Measurements from ENCODE around the gene RRAS2.

Gene RRAS2

DNA sequence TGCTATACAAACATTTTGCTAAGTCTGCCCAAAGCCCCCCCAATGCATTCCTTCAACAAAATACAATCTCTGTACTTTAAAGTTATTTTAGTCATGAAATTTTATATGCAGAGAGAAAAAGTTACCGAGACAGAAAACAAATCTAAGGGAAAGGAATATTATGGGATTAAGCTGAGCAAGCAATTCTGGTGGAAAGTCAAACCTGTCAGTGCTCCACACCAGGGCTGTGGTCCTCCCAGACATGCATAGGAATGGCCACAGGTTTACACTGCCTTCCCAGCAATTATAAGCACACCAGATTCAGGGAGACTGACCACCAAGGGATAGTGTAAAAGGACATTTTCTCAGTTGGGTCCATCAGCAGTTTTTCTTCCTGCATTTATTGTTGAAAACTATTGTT, 92.4 kb downstream of the RRAS2 start:
- Histone ChIP-seq H3K27me3 (ENCODE audit: control insufficient read depth in 2 of 2, insufficient read depth in 2 of 2, low read length in 2 of 2) (no peaks in the 10 kb centered on the region), H3K9ac (ENCODE audit: low read depth in 1 of 2, low read length in 2 of 2) (no peak overlapping the region), H3K4me3 (ENCODE audit: low read length in 2 of 2) (no peak overlapping the region), H3K36me3 (ENCODE audit: control insufficient read depth in 2 of 2, insufficient read depth in 2 of 2, low read length in 2 of 2) (peaks cover 16 to 28% of the 10 kb centered on the region in 2 donors), H3K9me3 (ENCODE audit: control insufficient read depth in 2 of 2, low read length in 2 of 2) (no peaks in the 10 kb centered on the region), H3K27ac (ENCODE audit: low read depth in 2 of 2, low read length in 2 of 2) (no peak overlapping the region), H3K4me1 (ENCODE audit: control insufficient read depth in 2 of 2, insufficient read depth in 2 of 2, low read length in 2 of 2) (no peaks in the 10 kb centered on the region)

DNA sequence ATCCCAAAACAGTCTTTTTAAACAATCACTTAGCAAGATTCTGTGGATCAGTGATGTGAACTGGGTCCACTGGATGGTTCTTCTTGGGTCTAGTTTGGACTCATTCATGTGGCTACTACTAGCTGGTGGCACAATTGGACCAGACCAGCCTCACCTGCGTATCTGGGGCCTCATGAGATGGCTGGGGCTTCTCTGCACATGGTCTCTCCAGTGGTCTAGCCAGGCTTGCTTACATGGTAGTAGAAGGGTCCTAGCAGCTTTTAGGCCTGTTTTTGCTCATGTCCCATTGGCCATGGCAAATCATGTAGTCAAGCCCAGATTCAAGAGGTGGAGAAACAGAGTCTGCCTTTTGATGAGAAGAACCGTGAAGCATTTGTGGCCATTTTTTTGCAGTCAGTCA, 94.0 kb downstream of the RRAS2 start:
- Histone ChIP-seq H3K36me3 (ENCODE audit: control insufficient read depth in 2 of 2, insufficient read depth in 2 of 2, low read length in 2 of 2) (peaks cover 16 to 28% of the 10 kb centered on the region in 2 donors), H3K27ac (ENCODE audit: low read depth in 2 of 2, low read length in 2 of 2) (no peak overlapping the region), H3K9me3 (ENCODE audit: control insufficient read depth in 2 of 2, low read length in 2 of 2) (no peaks in the 10 kb centered on the region), H3K9ac (ENCODE audit: low read depth in 1 of 2, low read length in 2 of 2) (no peak overlapping the region), H3K4me1 (ENCODE audit: control insufficient read depth in 2 of 2, insufficient read depth in 2 of 2, low read length in 2 of 2) (peaks cover 0 to 9% of the 10 kb centered on the region in 2 donors), H3K27me3 (ENCODE audit: control insufficient read depth in 2 of 2, insufficient read depth in 2 of 2, low read length in 2 of 2) (no peaks in the 10 kb centered on the region), H3K4me3 (ENCODE audit: low read length in 2 of 2) (no peak overlapping the region)

- Histone ChIP-seq H3K4me1 (ENCODE audit: control insufficient read depth in 2 of 2, insufficient read depth in 2 of 2, low read length in 2 of 2) (peaks cover 17 to 23% of the 10 kb centered on the region in 2 donors), H3K27me3 (ENCODE audit: control insufficient read depth in 2 of 2, insufficient read depth in 2 of 2, low read length in 2 of 2) (no peaks in the 10 kb centered on the region), H3K9ac (ENCODE audit: low read depth in 1 of 2, low read length in 2 of 2) (no peak overlapping the region), H3K36me3 (ENCODE audit: control insufficient read depth in 2 of 2, insufficient read depth in 2 of 2, low read length in 2 of 2) (peaks cover 16 to 22% of the 10 kb centered on the region in 2 donors), H3K9me3 (ENCODE audit: control insufficient read depth in 2 of 2, low read length in 2 of 2) (no peaks in the 10 kb centered on the region), H3K27ac (ENCODE audit: low read depth in 2 of 2, low read length in 2 of 2) (no peak overlapping the region), H3K4me3 (ENCODE audit: low read length in 2 of 2) (no peak overlapping the region)
Observed at GRCh38 chr11:14262271-14262846, 96.6 kb downstream of the RRAS2 start.

GRCh38 chr11:14261066-14261465, 97.9 kb downstream of the RRAS2 start:
- Histone ChIP-seq H3K4me3 (ENCODE audit: low read length in 2 of 2) (no peak overlapping the region), H3K9ac (ENCODE audit: low read depth in 1 of 2, low read length in 2 of 2) (no peak overlapping the region), H3K4me1 (ENCODE audit: control insufficient read depth in 2 of 2, insufficient read depth in 2 of 2, low read length in 2 of 2) (peaks cover 20 to 23% of the 10 kb centered on the region in 2 donors), H3K9me3 (ENCODE audit: control insufficient read depth in 2 of 2, low read length in 2 of 2) (no peaks in the 10 kb centered on the region), H3K36me3 (ENCODE audit: control insufficient read depth in 2 of 2, insufficient read depth in 2 of 2, low read length in 2 of 2) (peaks cover 15 to 18% of the 10 kb centered on the region in 2 donors), H3K27me3 (ENCODE audit: control insufficient read depth in 2 of 2, insufficient read depth in 2 of 2, low read length in 2 of 2) (no peaks in the 10 kb centered on the region), H3K27ac (ENCODE audit: low read depth in 2 of 2, low read length in 2 of 2) (no peak overlapping the region)

- Histone ChIP-seq H3K27me3 (ENCODE audit: control insufficient read depth in 2 of 2, insufficient read depth in 2 of 2, low read length in 2 of 2) (no peaks in the 10 kb centered on the region), H3K9me3 (ENCODE audit: control insufficient read depth in 2 of 2, low read length in 2 of 2) (no peaks in the 10 kb centered on the region), H3K36me3 (ENCODE audit: control insufficient read depth in 2 of 2, insufficient read depth in 2 of 2, low read length in 2 of 2) (peaks cover 4 to 6% of the 10 kb centered on the region in 2 donors), H3K4me1 (ENCODE audit: control insufficient read depth in 2 of 2, insufficient read depth in 2 of 2, low read length in 2 of 2) (peaks cover 20 to 23% of the 10 kb centered on the region in 2 donors), H3K9ac (ENCODE audit: low read depth in 1 of 2, low read length in 2 of 2) (no peak overlapping the region), H3K4me3 (ENCODE audit: low read length in 2 of 2) (peak overlapping the region in 1 of 2 donors; percentile 53), H3K27ac (ENCODE audit: low read depth in 2 of 2, low read length in 2 of 2) (peak overlapping the region in 1 of 2 donors; percentile 56)
Observed at GRCh38 chr11:14259878-14260277, 99.1 kb downstream of the RRAS2 start.

DNA sequence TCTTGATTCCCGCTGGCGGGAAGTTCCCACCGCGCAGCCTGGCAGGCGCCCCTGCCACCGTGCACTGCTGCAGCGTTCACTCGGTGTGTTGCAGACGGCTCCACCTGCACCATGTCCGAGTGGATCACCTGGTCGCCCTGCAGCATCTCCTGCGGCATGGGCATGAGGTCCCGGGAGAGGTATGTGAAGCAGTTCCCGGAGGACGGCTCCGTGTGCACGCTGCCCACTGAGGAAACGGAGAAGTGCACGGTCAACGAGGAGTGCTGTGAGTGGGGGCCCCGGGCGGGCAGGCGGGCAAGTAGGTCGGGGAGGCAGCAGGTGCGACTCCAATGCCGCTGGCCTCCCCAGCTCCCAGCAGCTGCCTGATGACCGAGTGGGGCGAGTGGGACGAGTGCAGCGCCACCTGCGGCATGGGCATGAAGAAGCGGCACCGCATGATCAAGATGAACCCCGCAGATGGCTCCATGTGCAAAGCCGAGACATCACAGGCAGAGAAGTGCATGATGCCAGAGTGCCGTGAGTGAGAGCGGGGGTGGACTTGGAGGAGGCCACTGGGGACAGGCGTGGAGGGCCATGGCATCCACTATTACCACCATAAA, 99.7 kb downstream of the RRAS2 start:
- Histone ChIP-seq H3K4me1 (ENCODE audit: control insufficient read depth in 2 of 2, insufficient read depth in 2 of 2, low read length in 2 of 2) (peaks cover 20 to 23% of the 10 kb centered on the region in 2 donors), H3K27ac (ENCODE audit: low read depth in 2 of 2, low read length in 2 of 2) (peak overlapping the region in 1 of 2 donors; percentile 56), H3K27me3 (ENCODE audit: control insufficient read depth in 2 of 2, insufficient read depth in 2 of 2, low read length in 2 of 2) (no peaks in the 10 kb centered on the region), H3K9me3 (ENCODE audit: control insufficient read depth in 2 of 2, low read length in 2 of 2) (no peaks in the 10 kb centered on the region), H3K36me3 (ENCODE audit: control insufficient read depth in 2 of 2, insufficient read depth in 2 of 2, low read length in 2 of 2) (peaks cover 4 to 8% of the 10 kb centered on the region in 2 donors), H3K9ac (ENCODE audit: low read depth in 1 of 2, low read length in 2 of 2) (no peak overlapping the region), H3K4me3 (ENCODE audit: low read length in 2 of 2) (peak overlapping the region in 1 of 2 donors; percentile 53)

GRCh38 chr11:14258221-14258935, 100.6 kb downstream of the RRAS2 start:
- H3K4me3 ChIP-seq (ENCODE audit: low read length in 2 of 2): peak overlapping the region in 1 of 2 donors; percentile 16
- H3K4me1 ChIP-seq (ENCODE audit: control insufficient read depth in 2 of 2, insufficient read depth in 2 of 2, low read length in 2 of 2): peaks cover 20 to 23% of the 10 kb centered on the region in 2 donors
- peaks cover 4 to 8% of the 10 kb centered on the region in 2 donors for H3K36me3 ChIP-seq (ENCODE audit: control insufficient read depth in 2 of 2, insufficient read depth in 2 of 2, low read length in 2 of 2)
- no peaks in the 10 kb centered on the region for H3K9me3 ChIP-seq (ENCODE audit: control insufficient read depth in 2 of 2, low read length in 2 of 2)
- H3K27me3 ChIP-seq (ENCODE audit: control insufficient read depth in 2 of 2, insufficient read depth in 2 of 2, low read length in 2 of 2): no peaks in the 10 kb centered on the region
- peak overlapping the region; percentile 38 to 46 for H3K27ac ChIP-seq (ENCODE audit: low read depth in 2 of 2, low read length in 2 of 2)
- no peak overlapping the region for H3K9ac ChIP-seq (ENCODE audit: low read depth in 1 of 2, low read length in 2 of 2)

- Histone ChIP-seq H3K4me1 (ENCODE audit: control insufficient read depth in 2 of 2, insufficient read depth in 2 of 2, low read length in 2 of 2) (peaks cover 15 to 20% of the 10 kb centered on the region in 2 donors), H3K9me3 (ENCODE audit: control insufficient read depth in 2 of 2, low read length in 2 of 2) (no peaks in the 10 kb centered on the region), H3K4me3 (ENCODE audit: low read length in 2 of 2) (no peak overlapping the region), H3K9ac (ENCODE audit: low read depth in 1 of 2, low read length in 2 of 2) (no peak overlapping the region), H3K27me3 (ENCODE audit: control insufficient read depth in 2 of 2, insufficient read depth in 2 of 2, low read length in 2 of 2) (no peaks in the 10 kb centered on the region), H3K27ac (ENCODE audit: low read depth in 2 of 2, low read length in 2 of 2) (no peak overlapping the region), H3K36me3 (ENCODE audit: control insufficient read depth in 2 of 2, insufficient read depth in 2 of 2, low read length in 2 of 2) (peaks cover 4% of the 10 kb centered on the region in 2 donors)
Observed at GRCh38 chr11:14255238-14255534, 103.8 kb downstream of the RRAS2 start.

- Histone ChIP-seq H3K4me1 (ENCODE audit: control insufficient read depth in 2 of 2, insufficient read depth in 2 of 2, low read length in 2 of 2) (peaks cover 14 to 19% of the 10 kb centered on the region in 2 donors), H3K27me3 (ENCODE audit: control insufficient read depth in 2 of 2, insufficient read depth in 2 of 2, low read length in 2 of 2) (no peaks in the 10 kb centered on the region), H3K27ac (ENCODE audit: low read depth in 2 of 2, low read length in 2 of 2) (no peak overlapping the region)
Observed at GRCh38 chr11:14254533-14255237, 104.3 kb downstream of the RRAS2 start.

DNA sequence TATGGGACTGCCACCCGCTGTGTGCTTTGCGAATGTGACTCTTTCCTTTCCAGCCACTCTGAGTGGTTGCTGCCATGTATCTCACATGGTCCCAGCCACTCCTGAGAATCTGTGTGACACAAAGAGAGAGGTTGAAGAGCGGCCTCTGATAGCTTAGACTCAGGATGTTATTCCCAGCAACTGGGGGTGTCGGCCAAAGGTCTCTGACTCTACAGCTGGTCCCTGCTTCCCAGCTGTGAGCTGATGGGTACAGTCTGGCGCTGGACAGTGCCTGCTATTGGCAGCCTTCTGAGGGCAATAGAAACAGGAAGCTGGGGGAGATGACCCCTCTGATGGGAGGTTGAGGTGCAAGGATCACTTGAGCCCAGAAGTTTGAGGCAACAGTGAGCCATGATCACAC, 105.1 kb downstream of the RRAS2 start:
- no peak overlapping the region for H3K27ac ChIP-seq (ENCODE audit: low read depth in 2 of 2, low read length in 2 of 2)
- no peak overlapping the region for H3K9ac ChIP-seq (ENCODE audit: low read depth in 1 of 2, low read length in 2 of 2)
- no peak overlapping the region for H3K4me3 ChIP-seq (ENCODE audit: low read length in 2 of 2)
- peaks cover 6 to 12% of the 10 kb centered on the region in 2 donors for H3K4me1 ChIP-seq (ENCODE audit: control insufficient read depth in 2 of 2, insufficient read depth in 2 of 2, low read length in 2 of 2)
- H3K36me3 ChIP-seq (ENCODE audit: control insufficient read depth in 2 of 2, insufficient read depth in 2 of 2, low read length in 2 of 2): peaks cover 4% of the 10 kb centered on the region in 2 donors
- no peaks in the 10 kb centered on the region for H3K9me3 ChIP-seq (ENCODE audit: control insufficient read depth in 2 of 2, low read length in 2 of 2)
- H3K27me3 ChIP-seq (ENCODE audit: control insufficient read depth in 2 of 2, insufficient read depth in 2 of 2, low read length in 2 of 2): no peaks in the 10 kb centered on the region

More at GRCh38 chr11:14254533-14255237, 104.3 kb downstream of the RRAS2 start:
- H3K36me3 ChIP-seq (ENCODE audit: control insufficient read depth in 2 of 2, insufficient read depth in 2 of 2, low read length in 2 of 2): peaks cover 4% of the 10 kb centered on the region in 2 donors
- no peak overlapping the region for H3K4me3 ChIP-seq (ENCODE audit: low read length in 2 of 2)
- no peaks in the 10 kb centered on the region for H3K9me3 ChIP-seq (ENCODE audit: control insufficient read depth in 2 of 2, low read length in 2 of 2)
- H3K9ac ChIP-seq (ENCODE audit: low read depth in 1 of 2, low read length in 2 of 2): no peak overlapping the region
